ACHN (cell line): ENCODE data around the gene ZNF334.

Source experiments
- DNase-seq: peaks from one replicate; pipeline ENCODE4 v3.0.0-alpha.2; 2015
- in situ Hi-C: cut with HindIII; loops from 2 replicates; pipeline ENCODE4 v1.10.0; 2017; ENCODE audit warnings: low sequenced_read_pairs, low pct_ligation_motif_present, low pct_unique_long_range_greater_than_20kb

The ZNF334 gene

GRCh38 chr20:46547995-46548394, 34.6 kb upstream of the ZNF334 start:
- DNase-seq: no peak
- in situ Hi-C loops: no loop called here

- in situ Hi-C loops: no loop called here
- no peak for DNase-seq
Observed at GRCh38 chr20:46546936-46547335, 33.6 kb upstream of the ZNF334 start.

DNA sequence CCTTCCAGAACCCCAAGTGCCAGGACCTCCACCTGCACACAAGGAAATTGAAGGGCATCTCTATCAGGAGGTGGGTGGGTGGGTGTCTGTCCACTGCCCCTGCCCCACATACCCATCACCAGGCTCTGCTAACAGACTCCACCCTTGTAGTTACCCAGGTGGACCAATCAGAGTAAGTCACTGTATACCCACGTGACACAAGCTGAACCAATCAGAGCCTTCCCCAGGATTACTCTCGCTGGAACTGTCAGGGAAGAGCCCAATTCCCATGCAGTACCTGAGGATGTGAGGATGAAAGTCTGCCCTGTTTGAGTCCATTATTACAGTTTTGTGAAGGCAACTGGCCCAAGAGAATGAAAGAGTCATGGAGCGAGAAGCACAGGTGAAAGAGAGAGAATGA, 32.9 kb upstream of the ZNF334 start:
- in situ Hi-C loops: no loop called here
- no peak for DNase-seq

- DNase-seq: no peak
- in situ Hi-C loops: no loop called here
Observed at GRCh38 chr20:46545827-46546138, 32.4 kb upstream of the ZNF334 start.

GRCh38 chr20:46545077-46545826, 31.9 kb upstream of the ZNF334 start:
- no peak for DNase-seq
- in situ Hi-C loops: no loop called here

GRCh38 chr20:46544576-46544975, 31.2 kb upstream of the ZNF334 start:
- in situ Hi-C loops: no loop called here
- DNase-seq: no peak

GRCh38 chr20:46543959-46544358, 30.6 kb upstream of the ZNF334 start:
- no peak for DNase-seq
- in situ Hi-C loops: no loop called here

DNA sequence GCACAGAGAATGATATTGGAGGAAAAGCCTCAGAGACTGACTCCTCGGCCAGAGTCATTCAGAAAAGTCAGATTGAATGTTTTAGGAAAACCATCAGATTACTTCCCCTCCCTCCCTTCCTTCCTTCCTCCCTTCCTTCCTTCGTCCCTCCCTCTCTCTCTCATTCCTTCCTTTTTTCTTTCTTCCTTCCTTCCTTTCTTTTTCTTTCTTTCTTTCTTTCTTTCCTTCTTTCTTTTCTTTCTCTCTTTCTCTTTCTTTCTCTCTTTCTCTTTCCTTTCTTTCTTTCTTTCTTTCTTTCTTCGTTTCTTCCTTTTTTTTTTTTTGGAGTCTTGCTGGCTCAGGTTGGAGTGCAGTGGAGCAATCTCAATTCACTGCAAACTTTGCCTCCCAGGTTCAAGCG, 29.7 kb upstream of the ZNF334 start:
- in situ Hi-C loops: no loop called here
- DNase-seq: no peak

GRCh38 chr20:46541229-46541935, 28.0 kb upstream of the ZNF334 start:
- DNase-seq: no peak

GRCh38 chr20:46539113-46539512, 25.8 kb upstream of the ZNF334 start:
- DNase-seq: no peak
- in situ Hi-C loops: no loop called here

More at GRCh38 chr20:46541229-46541935, 28.0 kb upstream of the ZNF334 start:
- in situ Hi-C loops: no loop called here

DNA sequence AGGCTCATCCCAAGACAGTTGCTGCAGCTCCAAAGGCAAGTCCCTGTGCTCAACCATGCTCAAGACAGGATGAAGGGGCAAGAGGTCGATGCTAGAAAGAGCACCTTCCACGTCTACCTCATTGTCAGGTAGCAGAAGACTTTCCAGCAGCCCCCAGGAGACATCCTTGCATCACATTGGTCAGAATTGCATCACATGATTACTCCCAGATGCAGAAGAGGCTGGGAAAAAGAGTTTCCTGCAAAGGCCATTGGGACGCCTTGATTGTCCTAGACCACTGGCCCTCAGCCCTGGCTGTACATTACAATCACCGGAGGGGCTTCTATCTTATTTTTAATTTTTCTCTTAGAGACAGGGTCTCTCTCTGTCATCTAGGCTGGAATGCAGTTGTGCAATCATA, 17.3 kb upstream of the ZNF334 start:
- in situ Hi-C loops: no loop called here
- DNase-seq: no peak

- DNase-seq: peak; percentile 25
- in situ Hi-C loops: no loop called here
Observed at GRCh38 chr20:46523696-46524328, 10.5 kb upstream of the ZNF334 start.

- no peak for DNase-seq
- in situ Hi-C loops: no loop called here
Observed at GRCh38 chr20:46523108-46523507, 9.7 kb upstream of the ZNF334 start.

DNA sequence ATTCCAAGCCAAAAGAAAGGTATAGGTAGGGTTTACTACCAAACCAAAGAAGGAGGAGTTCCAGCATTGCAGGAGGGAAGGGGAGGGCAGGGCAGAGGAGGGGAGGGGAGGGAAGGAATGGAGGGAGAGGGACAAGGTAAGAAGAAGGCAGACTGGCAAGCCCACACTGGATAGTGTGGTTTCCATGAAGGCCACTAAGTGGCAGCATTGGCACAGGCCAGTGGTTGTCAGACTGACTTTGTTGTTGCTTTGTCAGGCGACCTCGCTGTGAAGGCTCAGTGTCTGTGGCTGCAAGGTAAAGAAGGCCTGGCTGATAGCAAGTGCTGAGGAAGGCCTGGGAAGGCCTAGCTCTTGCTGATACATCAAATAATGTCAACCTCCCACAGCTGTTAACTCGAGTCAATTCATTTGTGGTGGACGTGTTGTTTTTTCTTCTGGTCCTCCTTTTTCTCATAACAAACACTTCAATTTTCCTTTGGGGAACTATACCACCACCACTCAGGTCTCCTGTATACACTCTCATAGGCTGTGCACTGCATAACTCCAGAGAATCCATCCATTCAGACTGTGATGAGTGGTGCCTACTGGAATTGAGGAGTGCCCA, 7.7 kb upstream of the ZNF334 start:
- in situ Hi-C loops: no loop called here
- peak; percentile 52 for DNase-seq

DNA sequence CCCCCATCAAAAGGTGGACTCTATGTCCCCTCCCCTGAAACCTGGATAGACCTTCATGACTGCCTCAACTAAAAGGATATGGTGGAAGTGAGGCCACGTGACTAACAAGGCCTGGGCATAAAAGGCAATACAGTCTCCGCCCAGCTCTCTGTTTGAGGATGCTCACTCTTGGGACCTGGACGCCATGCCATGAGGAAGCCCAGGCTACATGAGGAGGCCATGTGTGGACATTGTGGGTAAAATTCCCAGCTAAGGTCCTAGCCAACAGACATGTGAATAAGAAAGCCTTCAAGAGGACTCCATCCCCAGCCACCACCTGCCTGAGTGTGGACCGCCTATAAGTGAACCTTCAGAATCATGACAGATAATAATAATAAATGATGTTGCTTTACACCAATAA, 7.2 kb upstream of the ZNF334 start:
- DNase-seq: no peak
- in situ Hi-C loops: no loop called here

GRCh38 chr20:46519471-46520068, 6.2 kb upstream of the ZNF334 start:
- in situ Hi-C loops: no loop called here
- DNase-seq: no peak

GRCh38 chr20:46509523-46509922, 3.8 kb downstream of the ZNF334 start:
- in situ Hi-C loops: no loop called here
- DNase-seq: no peak

GRCh38 chr20:46507760-46508407, 5.5 kb downstream of the ZNF334 start:
- DNase-seq: no peak

DNA sequence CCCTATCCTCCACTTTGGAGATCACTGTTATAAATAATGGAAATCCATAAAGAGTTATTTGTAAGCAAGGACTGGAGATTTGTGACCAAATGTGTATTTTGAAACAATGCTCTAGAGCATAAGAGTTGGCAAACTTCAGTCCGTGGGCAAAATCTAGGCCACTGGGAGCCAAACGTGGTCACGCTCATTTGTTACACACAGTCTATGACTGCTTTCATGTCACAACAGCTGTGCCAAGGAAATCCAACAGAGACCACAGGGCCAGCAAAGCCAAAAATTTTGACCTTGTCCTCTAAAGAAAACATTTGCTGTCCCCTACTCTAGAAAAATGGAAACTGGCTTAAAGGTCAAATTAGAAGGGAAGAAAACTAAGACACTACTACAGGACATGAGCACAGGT, 7.9 kb downstream of the ZNF334 start:
- in situ Hi-C loops: no loop called here

More at GRCh38 chr20:46507760-46508407, 5.5 kb downstream of the ZNF334 start:
- in situ Hi-C loops: no loop called here

More for the DNA sequence above, 7.9 kb downstream of the ZNF334 start:
- DNase-seq: no peak
